ENCODE measurements around the gene OVCA2. TPM values are rescaled to one million over a fixed set of nuclear protein-coding genes. Genes with fewer than 3 reads are reported as not detected.

The OVCA2 gene
- total RNA-seq, 2 donors from 2014 or later, result 29.0 to 33.3 TPM

- Mint-ChIP-seq H3K27ac (peak overlapping the region; percentile 68), H3K4me1 (ENCODE audit: low read depth) (peaks cover 25% of the 10 kb centered on the region), H3K4me3 (peak overlapping the region; percentile 93 to 98), H3K27me3 (ENCODE audit: low read depth) (peaks cover 31% of the 10 kb centered on the region), H3K36me3 (ENCODE audit: insufficient read depth in 2 of 2) (peaks cover 0 to 2% of the 10 kb centered on the region in 2 donors), H3K9me3 (no peaks in the 10 kb centered on the region)
- ATAC-seq (replicated peaks in 1 of 2), result peak in 1 of 2 donors; percentile 24
- peak in 1 of 2 donors; percentile 54 for DNase-seq
Measured at GRCh38 chr17:2030779-2031163, 11.1 kb upstream of the OVCA2 start.

GRCh38 chr17:2033153-2033552 is 8.7 kb upstream of the OVCA2 start:
- Mint-ChIP-seq H3K9me3 (no peaks in the 10 kb centered on the region), H3K4me1 (ENCODE audit: low read depth) (peaks cover 9% of the 10 kb centered on the region), H3K36me3 (ENCODE audit: insufficient read depth in 2 of 2) (peaks cover 2 to 3% of the 10 kb centered on the region in 2 donors), H3K4me3 (no peak overlapping the region), H3K27ac (no peak overlapping the region), H3K27me3 (ENCODE audit: low read depth) (peaks cover 8% of the 10 kb centered on the region)
- no peak for ATAC-seq (replicated peaks in 1 of 2)
- DNase-seq, result no peak

- Mint-ChIP-seq H3K9me3 (no peaks in the 10 kb centered on the region), H3K4me1 (ENCODE audit: low read depth) (peaks cover 8% of the 10 kb centered on the region), H3K36me3 (ENCODE audit: insufficient read depth in 2 of 2) (peaks cover 2 to 3% of the 10 kb centered on the region in 2 donors), H3K27me3 (ENCODE audit: low read depth) (no peaks in the 10 kb centered on the region), H3K27ac (no peak overlapping the region), H3K4me3 (no peak overlapping the region)
- DNase-seq (no peak), ATAC-seq (replicated peaks in 1 of 2) (no peak)
Measured at GRCh38 chr17:2034157-2034556, 7.7 kb upstream of the OVCA2 start.

GRCh38 chr17:2034806-2035540 is 6.8 kb upstream of the OVCA2 start:
- H3K4me3 Mint-ChIP-seq, result no peak overlapping the region
- peaks cover 2 to 3% of the 10 kb centered on the region in 2 donors for H3K36me3 Mint-ChIP-seq (ENCODE audit: insufficient read depth in 2 of 2)
- no peak overlapping the region for H3K27ac Mint-ChIP-seq
- no peaks in the 10 kb centered on the region for H3K9me3 Mint-ChIP-seq
- DNase-seq (no peak), ATAC-seq (replicated peaks in 1 of 2) (no peak)
- no peaks in the 10 kb centered on the region for H3K27me3 Mint-ChIP-seq (ENCODE audit: low read depth)
- H3K4me1 Mint-ChIP-seq (ENCODE audit: low read depth), result peaks cover 8% of the 10 kb centered on the region

GRCh38 chr17:2035541-2036488 is 6.0 kb upstream of the OVCA2 start:
- ATAC-seq (replicated peaks in 1 of 2) (no peak), DNase-seq (no peak)
- Mint-ChIP-seq H3K27me3 (ENCODE audit: low read depth) (no peaks in the 10 kb centered on the region), H3K9me3 (no peaks in the 10 kb centered on the region), H3K36me3 (ENCODE audit: insufficient read depth in 2 of 2) (peaks cover 0 to 3% of the 10 kb centered on the region in 2 donors), H3K4me3 (no peak overlapping the region), H3K27ac (no peak overlapping the region), H3K4me1 (ENCODE audit: low read depth) (peaks cover 4% of the 10 kb centered on the region)

GRCh38 chr17:2037155-2037554 is 4.7 kb upstream of the OVCA2 start:
- no peak overlapping the region for H3K4me3 Mint-ChIP-seq
- DNase-seq (no peak), ATAC-seq (replicated peaks in 1 of 2) (no peak)
- H3K36me3 Mint-ChIP-seq (ENCODE audit: insufficient read depth in 2 of 2), result peaks cover 1 to 4% of the 10 kb centered on the region in 2 donors
- no peaks in the 10 kb centered on the region for H3K27me3 Mint-ChIP-seq (ENCODE audit: low read depth)
- H3K9me3 Mint-ChIP-seq, result no peaks in the 10 kb centered on the region
- H3K4me1 Mint-ChIP-seq (ENCODE audit: low read depth), result peaks cover 2% of the 10 kb centered on the region
- no peak overlapping the region for H3K27ac Mint-ChIP-seq

GRCh38 chr17:2040219-2040827 is 1.5 kb upstream of the OVCA2 start:
- no peak overlapping the region for H3K27ac Mint-ChIP-seq
- ATAC-seq (replicated peaks in 1 of 2) (no peak), DNase-seq (no peak)
- peaks cover 2 to 10% of the 10 kb centered on the region in 2 donors for H3K36me3 Mint-ChIP-seq (ENCODE audit: insufficient read depth in 2 of 2)
- peak overlapping the region; percentile 29 to 97 for H3K4me3 Mint-ChIP-seq
- no peaks in the 10 kb centered on the region for H3K9me3 Mint-ChIP-seq
- H3K27me3 Mint-ChIP-seq (ENCODE audit: low read depth), result no peaks in the 10 kb centered on the region
- peaks cover 26% of the 10 kb centered on the region for H3K4me1 Mint-ChIP-seq (ENCODE audit: low read depth)

GRCh38 chr17:2040942-2041560 is 771 bp upstream of the OVCA2 start:
- H3K4me3 Mint-ChIP-seq, result peak overlapping the region; percentile 89 to 97
- DNase-seq (no peak), ATAC-seq (replicated peaks in 1 of 2) (no peak)
- H3K36me3 Mint-ChIP-seq (ENCODE audit: insufficient read depth in 2 of 2), result peaks cover 2 to 10% of the 10 kb centered on the region in 2 donors
- no peaks in the 10 kb centered on the region for H3K27me3 Mint-ChIP-seq (ENCODE audit: low read depth)
- H3K27ac Mint-ChIP-seq, result no peak overlapping the region
- no peaks in the 10 kb centered on the region for H3K9me3 Mint-ChIP-seq
- H3K4me1 Mint-ChIP-seq (ENCODE audit: low read depth), result peaks cover 26% of the 10 kb centered on the region

- peaks cover 26% of the 10 kb centered on the region for H3K4me1 Mint-ChIP-seq (ENCODE audit: low read depth)
- ATAC-seq (replicated peaks in 1 of 2) (no peak), DNase-seq (no peak)
Measured at GRCh38 chr17:2042390-2042847, 597 bp downstream of the OVCA2 start.

GRCh38 chr17:2042933-2043332 is 1.1 kb downstream of the OVCA2 start:
- DNase-seq (no peak), ATAC-seq (replicated peaks in 1 of 2) (no peak)
- Mint-ChIP-seq H3K4me3 (peak overlapping the region; percentile 89 to 97), H3K27me3 (ENCODE audit: low read depth) (peaks cover 2% of the 10 kb centered on the region), H3K4me1 (ENCODE audit: low read depth) (peaks cover 26% of the 10 kb centered on the region), H3K9me3 (no peaks in the 10 kb centered on the region), H3K36me3 (ENCODE audit: insufficient read depth in 2 of 2) (peaks cover 2 to 7% of the 10 kb centered on the region in 2 donors), H3K27ac (peak overlapping the region; percentile 88)

More at GRCh38 chr17:2042390-2042847, 597 bp downstream of the OVCA2 start:
- Mint-ChIP-seq H3K4me3 (peak overlapping the region; percentile 89 to 97), H3K36me3 (ENCODE audit: insufficient read depth in 2 of 2) (peaks cover 2 to 7% of the 10 kb centered on the region in 2 donors), H3K27me3 (ENCODE audit: low read depth) (no peaks in the 10 kb centered on the region), H3K9me3 (no peaks in the 10 kb centered on the region), H3K27ac (peak overlapping the region; percentile 88)

GRCh38 chr17:2043785-2044184 is 2.0 kb downstream of the OVCA2 start:
- ATAC-seq (replicated peaks in 1 of 2) (no peak), DNase-seq (no peak)
- Mint-ChIP-seq H3K27ac (peak overlapping the region; percentile 11), H3K36me3 (ENCODE audit: insufficient read depth in 2 of 2) (peaks cover 2 to 7% of the 10 kb centered on the region in 2 donors), H3K4me3 (peak overlapping the region in 1 of 2 donors; percentile 97), H3K9me3 (no peaks in the 10 kb centered on the region), H3K27me3 (ENCODE audit: low read depth) (peaks cover 7% of the 10 kb centered on the region), H3K4me1 (ENCODE audit: low read depth) (peaks cover 29% of the 10 kb centered on the region)

GRCh38 chr17:2044263-2044894 is 2.6 kb downstream of the OVCA2 start:
- DNase-seq (no peak), ATAC-seq (replicated peaks in 1 of 2) (no peak)
- H3K9me3 Mint-ChIP-seq, result no peaks in the 10 kb centered on the region
- H3K27ac Mint-ChIP-seq, result peak overlapping the region; percentile 55
- peaks cover 7% of the 10 kb centered on the region for H3K27me3 Mint-ChIP-seq (ENCODE audit: low read depth)
- H3K36me3 Mint-ChIP-seq (ENCODE audit: insufficient read depth in 2 of 2), result peaks cover 2 to 7% of the 10 kb centered on the region in 2 donors
- peaks cover 35% of the 10 kb centered on the region for H3K4me1 Mint-ChIP-seq (ENCODE audit: low read depth)
- peak overlapping the region; percentile 15 to 27 for H3K4me3 Mint-ChIP-seq

Data from activated T-cell treated with anti-CD3 and anti-CD28 coated beads, Interleukin-2, amount 50 U/mL, for 72 hours (primary cell).